ENCODE results near the gene MICU1.

- TF ChIP-seq ZNF10 (CRISPR knock-in tag; IDR thresholded peaks at IDR 0.05; ENCODE audit: borderline replicate concordance, low read depth) (no peak), ZNF3 (CRISPR knock-in tag; IDR thresholded peaks at IDR 0.05) (no peak), SMC3 (IDR thresholded peaks at IDR 0.05; ENCODE audit: low read length) (no peak), ZNF274 (CRISPR knock-in tag; IDR thresholded peaks at IDR 0.05) (no peak), SIN3A (IDR thresholded peaks at IDR 0.05; ENCODE audit: borderline replicate concordance, low read depth, low read length) (no peak), SAFB2 (CRISPR knock-in tag; IDR thresholded peaks at IDR 0.05; ENCODE audit: borderline replicate concordance, low read depth) (no peak)
These were observed 289.4 kb downstream of the MICU1 start for GRCh38 chr10:72336259-72337038.

Data from HepG2 (cell line).